OCI-LY7 (cell line): ENCODE data around the gene MROH2B.

ENCODE experiments used
- EZH2phosphoT487 ChIP-seq: fragments of 200-600 bp; sonication (generic); IDR thresholded peaks from 2 replicates; pipeline ENCODE4 v1.6.1; 2018; ENCODE audit warnings: low read depth, borderline replicate concordance, mild to moderate bottlenecking, mixed run types, antibody characterized with exemption, low read length, moderate library complexity, mixed read lengths
- TF ChIP-seq, protein P1 (sequence below): fragments of 200-600 bp; sonication (generic); conservative IDR thresholded peaks from 2 replicates; pipeline ENCODE4 v1.5.1; 2014; ENCODE audit warnings: mild to moderate bottlenecking, antibody characterized with exemption, low read length, moderate library complexity, mixed read lengths

DNA sequence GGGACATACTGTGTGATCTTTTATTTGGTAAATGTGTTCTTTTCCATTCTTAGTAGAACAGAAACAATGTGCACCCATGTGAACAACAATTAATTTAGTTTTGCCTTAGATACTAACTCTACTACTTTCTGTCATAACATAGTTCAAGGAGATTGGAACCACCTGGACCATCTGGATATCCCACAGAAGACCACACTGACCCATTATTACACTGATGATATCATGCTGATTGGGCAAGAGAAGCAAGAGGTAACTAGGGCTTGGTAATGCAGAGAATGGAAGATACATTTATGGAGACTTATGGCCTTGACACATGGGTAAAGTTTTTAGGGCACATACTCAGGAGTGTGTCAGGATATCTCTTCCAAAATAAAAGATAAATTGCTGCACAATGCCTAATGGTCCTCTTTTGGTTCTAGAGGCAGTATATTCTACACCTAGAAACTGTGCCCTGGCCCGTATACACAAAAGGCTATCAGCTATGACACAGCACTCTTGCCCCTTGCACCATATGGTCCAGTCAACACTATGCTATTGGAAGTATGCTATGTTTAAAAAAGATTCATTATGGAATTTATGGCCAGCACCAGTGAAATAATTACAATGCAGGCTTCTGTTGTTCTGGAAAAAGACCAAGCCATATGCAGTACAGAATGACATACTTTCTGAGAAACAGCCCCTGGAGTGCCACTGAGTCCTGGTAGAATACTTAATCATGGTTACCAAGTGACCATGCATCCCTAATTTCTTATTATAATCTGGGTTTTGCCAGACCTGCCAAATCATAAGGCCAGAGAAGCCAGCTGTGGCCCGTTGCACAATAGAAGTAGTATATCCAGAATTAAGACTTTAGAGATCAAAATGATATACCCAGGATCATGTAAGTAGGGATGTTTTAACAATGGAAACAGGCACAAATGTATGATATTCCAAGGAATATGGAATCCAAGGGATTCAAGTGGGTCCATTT, 41.6 kb upstream of the MROH2B start:
- TF ChIP-seq, protein P1, sequence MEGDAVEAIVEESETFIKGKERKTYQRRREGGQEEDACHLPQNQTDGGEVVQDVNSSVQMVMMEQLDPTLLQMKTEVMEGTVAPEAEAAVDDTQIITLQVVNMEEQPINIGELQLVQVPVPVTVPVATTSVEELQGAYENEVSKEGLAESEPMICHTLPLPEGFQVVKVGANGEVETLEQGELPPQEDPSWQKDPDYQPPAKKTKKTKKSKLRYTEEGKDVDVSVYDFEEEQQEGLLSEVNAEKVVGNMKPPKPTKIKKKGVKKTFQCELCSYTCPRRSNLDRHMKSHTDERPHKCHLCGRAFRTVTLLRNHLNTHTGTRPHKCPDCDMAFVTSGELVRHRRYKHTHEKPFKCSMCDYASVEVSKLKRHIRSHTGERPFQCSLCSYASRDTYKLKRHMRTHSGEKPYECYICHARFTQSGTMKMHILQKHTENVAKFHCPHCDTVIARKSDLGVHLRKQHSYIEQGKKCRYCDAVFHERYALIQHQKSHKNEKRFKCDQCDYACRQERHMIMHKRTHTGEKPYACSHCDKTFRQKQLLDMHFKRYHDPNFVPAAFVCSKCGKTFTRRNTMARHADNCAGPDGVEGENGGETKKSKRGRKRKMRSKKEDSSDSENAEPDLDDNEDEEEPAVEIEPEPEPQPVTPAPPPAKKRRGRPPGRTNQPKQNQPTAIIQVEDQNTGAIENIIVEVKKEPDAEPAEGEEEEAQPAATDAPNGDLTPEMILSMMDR, result no peak
- no peak for TF ChIP-seq EZH2phosphoT487
